GM19438 (cell line): ENCODE measurements around the gene KMT5C.
"Not testable (repeated sequence)": the region's sequence is repeated elsewhere in the genome, so short reads cannot be mapped to it uniquely, and the experiment has no call there.

Experiments
- ATAC-seq: cut with Tn5 transposase; IDR thresholded peaks from one replicate; pipeline ENCODE4 v1.9.1; 2021; ENCODE audit warnings: low read depth; ENCODE audit not compliant: unreplicated experiment

The KMT5C gene

GRCh38 chr19:55315956-55316525 is 23.6 kb upstream of the KMT5C start:
- no peak for ATAC-seq

- ATAC-seq: no peak
These were observed 23.0 kb upstream of the KMT5C start for GRCh38 chr19:55316646-55317045.

GRCh38 chr19:55319785-55320184 is 19.9 kb upstream of the KMT5C start:
- ATAC-seq: no peak

- ATAC-seq: no peak
These were observed 18.7 kb upstream of the KMT5C start for GRCh38 chr19:55320844-55321419.

- ATAC-seq: no peak
These were observed 18.1 kb upstream of the KMT5C start for GRCh38 chr19:55321466-55322137.

- no peak for ATAC-seq
These were observed 17.3 kb upstream of the KMT5C start for GRCh38 chr19:55322204-55322885.

- ATAC-seq: no peak
These were observed 15.0 kb upstream of the KMT5C start for GRCh38 chr19:55324662-55325061.

- no peak for ATAC-seq
These were observed 14.5 kb upstream of the KMT5C start, which contains the start of gene TMEM150B for GRCh38 chr19:55325172-55325571. TMEM150B (minus strand) TSS chr19:55325341; CDS start chr19:55321036, 4,305 bp downstream.

GRCh38 chr19:55328774-55329318 is 10.8 kb upstream of the KMT5C start:
- ATAC-seq: not testable (repeated sequence)

- not testable (repeated sequence) for ATAC-seq
These were observed 9.9 kb upstream of the KMT5C start for GRCh38 chr19:55329791-55330190.

- ATAC-seq: no peak
These were observed 5.8 kb upstream of the KMT5C start for GRCh38 chr19:55333870-55334269.

GRCh38 chr19:55336101-55336500 is 3.6 kb upstream of the KMT5C start:
- ATAC-seq: no peak

- no peak for ATAC-seq
These were observed 460 bp downstream of the KMT5C start for GRCh38 chr19:55339889-55340783.

- no peak for ATAC-seq
These were observed 1.1 kb downstream of the KMT5C start for GRCh38 chr19:55340784-55341147.

GRCh38 chr19:55341171-55341588 is 1.5 kb downstream of the KMT5C start:
- no peak for ATAC-seq

GRCh38 chr19:55341595-55342531 is 2.2 kb downstream of the KMT5C start:
- no peak for ATAC-seq

GRCh38 chr19:55344444-55344843 is 4.8 kb downstream of the KMT5C start:
- no peak for ATAC-seq

- no peak for ATAC-seq
These were observed 5.6 kb downstream of the KMT5C start for GRCh38 chr19:55345101-55345817.
